BJ (cell line): ENCODE measurements around the gene RGS3. TPM values are rescaled to one million over a fixed set of nuclear protein-coding genes. Genes with fewer than 3 reads are reported as not detected.

Experiments used
- CTCF ChIA-PET: fragments of 350-600 bp; formaldehyde crosslinking; extraction: SDS; loops from one replicate; lab custom pipeline; 2021; ENCODE audit warnings: antibody characterized with exemption, inconsistent platforms; lab: Yijun Ruan, JAX
- POLR2A ChIA-PET: fragments of 300-600 bp; sonication (Branson Sonifier 250); formaldehyde crosslinking; extraction: SDS; loops from one replicate; lab custom pipeline; 2021; ENCODE audit warnings: antibody characterized with exemption; lab: Charles Lee
- DNase-seq: peaks from one replicate; pipeline ENCODE4 v3.0.0-alpha.2; 2011; ENCODE audit warnings: low read depth
- H3K27me3 ChIP-seq: 2 replicates; pipeline ENCODE4 v1.6.0; 2011; ENCODE audit warnings: low read length; ENCODE audit not compliant: control insufficient read depth, insufficient read depth
- H3K36me3 ChIP-seq: 2 replicates; pipeline ENCODE4 v1.5.1; 2011; ENCODE audit warnings: low read length; ENCODE audit not compliant: control insufficient read depth, insufficient read depth
- H3K4me3 ChIP-seq: 2 replicates; pipeline ENCODE4 v1.5.1; 2011; ENCODE audit warnings: low read depth, mild to moderate bottlenecking, control low read depth, low read length
- polyA plus RNA-seq: library from polyadenylated mRNA; depleted of rRNA; stranded (reverse); fragments of >200 nt; gene quantifications from 2 replicates; pipeline ENCODE4 v1.2.3, GENCODE V29; 2011
- TF ChIP-seq, protein P1 (sequence below): IDR thresholded peaks from 2 replicates; pipeline ENCODE4 v1.5.1; 2011; ENCODE audit warnings: low read depth, mild to moderate bottlenecking, control low read depth, inconsistent platforms, low read length, moderate library complexity; ENCODE audit not compliant: insufficient read depth

The RGS3 gene
- polyA plus RNA-seq, 1 experiment = 66.4 TPM

DNA sequence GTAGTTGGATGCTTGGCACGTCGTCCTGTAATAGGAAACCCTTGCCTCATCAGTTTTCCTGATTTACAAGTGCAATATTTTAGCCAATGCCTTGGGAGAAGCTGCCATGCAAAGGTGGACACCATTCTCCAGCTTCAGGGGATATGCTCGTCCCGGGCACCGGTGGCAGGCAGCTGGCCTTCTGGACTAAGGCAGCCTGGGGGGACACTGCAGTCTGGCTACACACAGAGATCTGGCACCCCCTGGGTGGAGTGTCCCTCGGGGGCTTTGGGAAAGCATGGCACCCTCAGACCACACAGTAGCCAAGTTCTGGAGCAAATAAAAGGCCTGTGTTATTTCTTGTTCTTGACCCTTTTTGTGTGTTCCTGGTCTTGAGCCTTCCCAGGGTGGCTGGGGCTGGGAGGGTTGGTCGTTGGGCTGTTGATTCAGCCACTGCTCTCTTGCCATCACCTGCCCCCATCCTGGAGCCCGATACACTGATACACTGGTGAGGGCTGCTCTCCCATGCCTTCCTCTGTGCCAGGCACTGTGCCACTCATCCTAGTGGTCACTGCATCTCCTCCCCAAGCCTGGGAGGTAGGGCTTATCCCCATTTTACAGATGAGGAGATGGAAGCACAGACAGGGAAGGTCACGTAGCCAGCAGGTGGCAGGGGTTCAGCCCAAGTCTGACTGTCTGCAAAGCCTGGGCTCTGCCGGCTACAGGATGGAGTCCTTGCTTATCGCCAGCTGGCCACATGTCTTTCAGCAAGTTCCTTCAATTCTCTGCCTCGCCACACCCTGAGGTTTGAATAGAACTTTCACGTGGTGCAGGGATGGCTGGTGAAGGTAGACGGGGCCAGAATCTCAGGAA lies 134.1 kb downstream of the RGS3 start:
- no peaks in the 10 kb centered on the region for H3K27me3 ChIP-seq
- CTCF ChIA-PET = interaction anchor here (1.4 to 23.9 kb wide), 4 partner anchors 9 to 152 kb away, joined by 5 to 1084 read pairs (median 10); no protein-coding TSS in a partner anchor
- peaks cover 20% of the 10 kb centered on the region for H3K36me3 ChIP-seq
- POLR2A ChIA-PET = no interaction called here
- DNase-seq = no peak
- TF ChIP-seq, protein P1, sequence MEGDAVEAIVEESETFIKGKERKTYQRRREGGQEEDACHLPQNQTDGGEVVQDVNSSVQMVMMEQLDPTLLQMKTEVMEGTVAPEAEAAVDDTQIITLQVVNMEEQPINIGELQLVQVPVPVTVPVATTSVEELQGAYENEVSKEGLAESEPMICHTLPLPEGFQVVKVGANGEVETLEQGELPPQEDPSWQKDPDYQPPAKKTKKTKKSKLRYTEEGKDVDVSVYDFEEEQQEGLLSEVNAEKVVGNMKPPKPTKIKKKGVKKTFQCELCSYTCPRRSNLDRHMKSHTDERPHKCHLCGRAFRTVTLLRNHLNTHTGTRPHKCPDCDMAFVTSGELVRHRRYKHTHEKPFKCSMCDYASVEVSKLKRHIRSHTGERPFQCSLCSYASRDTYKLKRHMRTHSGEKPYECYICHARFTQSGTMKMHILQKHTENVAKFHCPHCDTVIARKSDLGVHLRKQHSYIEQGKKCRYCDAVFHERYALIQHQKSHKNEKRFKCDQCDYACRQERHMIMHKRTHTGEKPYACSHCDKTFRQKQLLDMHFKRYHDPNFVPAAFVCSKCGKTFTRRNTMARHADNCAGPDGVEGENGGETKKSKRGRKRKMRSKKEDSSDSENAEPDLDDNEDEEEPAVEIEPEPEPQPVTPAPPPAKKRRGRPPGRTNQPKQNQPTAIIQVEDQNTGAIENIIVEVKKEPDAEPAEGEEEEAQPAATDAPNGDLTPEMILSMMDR = no peak
- no peak overlapping the region for H3K4me3 ChIP-seq

DNA sequence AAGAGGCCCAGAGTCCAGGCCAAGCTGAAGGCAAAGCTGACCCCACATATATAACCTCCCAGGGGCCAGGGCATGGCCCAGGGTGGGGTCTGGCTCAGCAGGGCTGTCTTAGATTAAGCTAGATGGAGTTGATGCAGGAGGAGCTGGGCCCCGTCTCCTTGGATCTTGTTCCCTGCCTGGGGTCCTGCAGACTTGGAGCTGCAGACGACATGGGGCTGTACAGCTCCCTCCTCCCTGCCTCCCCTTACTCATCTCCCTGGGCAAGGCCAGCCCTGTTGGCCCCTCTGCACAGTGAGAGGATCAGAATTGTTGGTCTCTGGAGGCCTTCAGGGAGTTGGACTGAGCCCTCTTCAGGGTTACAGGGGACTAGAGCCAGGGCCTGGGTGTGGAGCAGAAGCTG lies 134.9 kb downstream of the RGS3 start:
- CTCF ChIA-PET = interaction anchor here (1.8 to 23.9 kb wide), 3 partner anchors 10 to 153 kb away, joined by 6 to 1084 read pairs (median 13); no protein-coding TSS in a partner anchor
- no peaks in the 10 kb centered on the region for H3K27me3 ChIP-seq
- POLR2A ChIA-PET = interaction anchor here (1.2 kb wide), 1 partner anchor 23 kb away, joined by 3 read pairs; no protein-coding TSS in a partner anchor
- DNase-seq = no peak
- no peak overlapping the region for H3K4me3 ChIP-seq
- TF ChIP-seq, protein P1 = no peak
- peaks cover 20% of the 10 kb centered on the region for H3K36me3 ChIP-seq

DNA sequence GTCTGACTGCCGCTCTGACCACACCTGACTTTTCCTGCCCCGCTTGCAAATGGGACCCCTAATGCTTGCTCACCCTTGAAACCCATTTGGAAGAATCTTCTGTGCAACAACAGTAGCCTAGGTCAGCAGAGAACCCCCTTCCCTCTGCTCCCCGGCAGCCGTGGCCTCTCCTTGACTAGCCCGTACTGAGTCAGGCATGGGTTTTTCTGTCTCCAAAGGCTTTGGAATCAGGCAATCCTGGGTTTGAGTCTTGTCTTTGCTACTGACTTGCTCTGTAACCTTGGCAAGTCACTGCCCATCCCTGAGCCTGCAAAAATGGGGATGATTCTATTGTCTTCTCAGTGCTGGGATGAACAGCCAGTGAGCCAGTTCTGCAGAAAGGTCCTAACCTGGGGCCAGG lies 135.4 kb downstream of the RGS3 start:
- ChIA-PET CTCF (interaction anchor here (1.8 to 23.9 kb wide), 3 partner anchors 11 to 153 kb away, joined by 6 to 1084 read pairs (median 13); no protein-coding TSS in a partner anchor), POLR2A (interaction anchor here (1.2 kb wide), 1 partner anchor 23 kb away, joined by 3 read pairs; no protein-coding TSS in a partner anchor)
- TF ChIP-seq, protein P1 = no peak
- peaks cover 20% of the 10 kb centered on the region for H3K36me3 ChIP-seq
- no peaks in the 10 kb centered on the region for H3K27me3 ChIP-seq
- no peak overlapping the region for H3K4me3 ChIP-seq
- no peak for DNase-seq

DNA sequence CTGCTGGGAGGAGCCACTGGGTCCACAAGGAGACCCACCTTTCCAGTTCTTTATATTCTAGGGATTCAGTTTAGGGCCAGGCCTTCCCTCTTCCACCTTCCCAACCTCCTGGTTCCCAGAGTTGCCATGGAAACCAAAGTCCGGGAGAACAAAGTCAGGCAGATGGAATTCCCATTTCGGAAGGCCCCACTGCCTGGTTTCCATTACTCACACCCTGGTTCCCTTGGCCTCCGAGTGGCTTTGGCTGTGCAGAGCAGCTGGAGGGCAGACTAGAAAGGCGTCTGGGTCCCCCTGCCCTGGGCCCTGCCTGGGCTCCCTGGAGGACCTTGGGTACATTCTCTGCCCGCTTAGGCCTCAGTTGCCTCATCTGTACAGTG lies 136.1 kb downstream of the RGS3 start:
- Histone ChIP-seq H3K27me3 (no peaks in the 10 kb centered on the region), H3K36me3 (peaks cover 20% of the 10 kb centered on the region), H3K4me3 (no peak overlapping the region)
- peak; percentile 75 for DNase-seq
- ChIA-PET POLR2A (interaction anchor here (0.7 to 1.2 kb wide), 2 partner anchors 22 to 468 kb away, joined by 3 read pairs; no protein-coding TSS in a partner anchor), CTCF (interaction anchor here (0.6 to 23.9 kb wide), 6 partner anchors 8 to 154 kb away, joined by 3 to 1084 read pairs (median 6); no protein-coding TSS in a partner anchor)
- TF ChIP-seq, protein P1 = no peak
